ENCODE measurements around the gene PFKFB4.

DNA sequence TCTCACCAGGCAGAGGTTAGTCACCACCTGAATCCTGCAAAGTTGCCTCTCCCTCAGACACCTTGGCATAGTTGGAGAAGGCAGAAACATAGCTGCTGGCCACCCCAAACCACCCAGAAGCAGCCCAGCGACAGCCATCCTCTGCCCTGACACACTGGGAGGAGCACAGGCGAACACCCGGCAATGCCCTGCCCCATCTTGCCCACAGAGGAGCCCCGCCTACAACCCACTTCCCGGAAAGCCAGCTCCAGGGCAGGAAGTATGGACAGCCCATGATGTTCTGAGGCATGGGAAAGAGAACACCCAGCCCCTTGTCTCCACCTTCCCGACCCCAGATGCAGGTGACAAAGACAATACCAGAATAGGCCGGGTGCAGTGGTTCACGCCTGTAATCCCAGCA is 40.0 kb downstream of the PFKFB4 start:
- TF ChIP-seq, protein P1, sequence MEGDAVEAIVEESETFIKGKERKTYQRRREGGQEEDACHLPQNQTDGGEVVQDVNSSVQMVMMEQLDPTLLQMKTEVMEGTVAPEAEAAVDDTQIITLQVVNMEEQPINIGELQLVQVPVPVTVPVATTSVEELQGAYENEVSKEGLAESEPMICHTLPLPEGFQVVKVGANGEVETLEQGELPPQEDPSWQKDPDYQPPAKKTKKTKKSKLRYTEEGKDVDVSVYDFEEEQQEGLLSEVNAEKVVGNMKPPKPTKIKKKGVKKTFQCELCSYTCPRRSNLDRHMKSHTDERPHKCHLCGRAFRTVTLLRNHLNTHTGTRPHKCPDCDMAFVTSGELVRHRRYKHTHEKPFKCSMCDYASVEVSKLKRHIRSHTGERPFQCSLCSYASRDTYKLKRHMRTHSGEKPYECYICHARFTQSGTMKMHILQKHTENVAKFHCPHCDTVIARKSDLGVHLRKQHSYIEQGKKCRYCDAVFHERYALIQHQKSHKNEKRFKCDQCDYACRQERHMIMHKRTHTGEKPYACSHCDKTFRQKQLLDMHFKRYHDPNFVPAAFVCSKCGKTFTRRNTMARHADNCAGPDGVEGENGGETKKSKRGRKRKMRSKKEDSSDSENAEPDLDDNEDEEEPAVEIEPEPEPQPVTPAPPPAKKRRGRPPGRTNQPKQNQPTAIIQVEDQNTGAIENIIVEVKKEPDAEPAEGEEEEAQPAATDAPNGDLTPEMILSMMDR (IDR thresholded peaks at IDR 0.05 in 8 of 11, conservative IDR thresholded peaks at IDR 0.05 in 3 of 11) = no peak
- TF ChIP-seq POLR2A (IDR thresholded peaks at IDR 0.05) = no peak

Data from spleen (tissue), 7 donors.